MV-4-11 (cell line): ENCODE measurements around the gene FNIP2.
"Not testable (repeated sequence)": the region's sequence is repeated elsewhere in the genome, so short reads cannot be mapped to it uniquely, and the experiment has no call there.

Experiments
- DNase-seq: peaks from one replicate; lab custom pipeline; 2025; lab: John Stamatoyannopoulos, UW

The FNIP2 gene

GRCh38 chr4:158814636-158815330 lies 46.0 kb downstream of the FNIP2 start:
- DNase-seq: no peak

- DNase-seq: peak; percentile 8
These were observed 48.1 kb downstream of the FNIP2 start for GRCh38 chr4:158816955-158817354.

- peak; percentile 84 for DNase-seq
These were observed 48.9 kb downstream of the FNIP2 start for GRCh38 chr4:158817562-158818296.

GRCh38 chr4:158818560-158819140 lies 49.8 kb downstream of the FNIP2 start:
- DNase-seq: no peak

DNA sequence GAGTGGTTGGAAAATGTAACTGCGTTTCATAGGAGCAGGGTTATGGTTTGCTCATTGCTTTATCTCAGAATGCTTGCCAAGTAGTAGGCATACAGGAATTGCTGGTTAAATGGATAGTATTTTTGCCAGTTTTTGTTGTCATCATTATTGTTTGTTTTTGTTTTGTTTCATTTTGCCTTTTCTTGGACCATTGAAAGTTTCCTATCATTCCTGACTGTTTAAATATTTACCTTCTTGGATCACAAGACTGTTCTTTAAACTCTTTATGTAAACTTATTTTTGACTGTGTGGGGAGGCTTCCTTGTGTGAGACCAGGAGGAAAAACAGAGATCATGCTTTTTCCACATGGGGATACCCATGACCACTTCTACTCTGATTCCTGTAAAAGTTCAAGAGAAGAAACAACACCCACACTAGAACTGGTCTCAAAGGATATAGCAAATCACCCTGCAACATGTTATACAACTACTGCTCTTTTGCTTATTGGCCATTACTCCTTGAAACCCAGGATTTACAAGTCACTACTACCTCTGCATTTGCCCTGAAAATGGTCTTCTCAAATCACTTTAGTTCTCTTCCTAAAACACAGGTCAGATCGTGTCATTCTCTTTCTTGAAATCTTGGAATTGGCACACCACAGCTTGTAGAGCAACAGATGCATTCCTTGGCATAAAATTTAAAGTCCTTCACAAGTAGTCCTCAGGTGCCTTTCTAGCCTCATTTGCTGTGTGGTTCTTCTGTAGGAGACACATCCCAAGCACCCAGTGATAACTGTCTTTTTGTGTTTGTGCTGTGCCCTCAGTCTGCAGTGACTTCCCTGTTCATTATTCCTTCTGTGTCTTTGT lies 51.3 kb downstream of the FNIP2 start:
- no peak for DNase-seq

DNA sequence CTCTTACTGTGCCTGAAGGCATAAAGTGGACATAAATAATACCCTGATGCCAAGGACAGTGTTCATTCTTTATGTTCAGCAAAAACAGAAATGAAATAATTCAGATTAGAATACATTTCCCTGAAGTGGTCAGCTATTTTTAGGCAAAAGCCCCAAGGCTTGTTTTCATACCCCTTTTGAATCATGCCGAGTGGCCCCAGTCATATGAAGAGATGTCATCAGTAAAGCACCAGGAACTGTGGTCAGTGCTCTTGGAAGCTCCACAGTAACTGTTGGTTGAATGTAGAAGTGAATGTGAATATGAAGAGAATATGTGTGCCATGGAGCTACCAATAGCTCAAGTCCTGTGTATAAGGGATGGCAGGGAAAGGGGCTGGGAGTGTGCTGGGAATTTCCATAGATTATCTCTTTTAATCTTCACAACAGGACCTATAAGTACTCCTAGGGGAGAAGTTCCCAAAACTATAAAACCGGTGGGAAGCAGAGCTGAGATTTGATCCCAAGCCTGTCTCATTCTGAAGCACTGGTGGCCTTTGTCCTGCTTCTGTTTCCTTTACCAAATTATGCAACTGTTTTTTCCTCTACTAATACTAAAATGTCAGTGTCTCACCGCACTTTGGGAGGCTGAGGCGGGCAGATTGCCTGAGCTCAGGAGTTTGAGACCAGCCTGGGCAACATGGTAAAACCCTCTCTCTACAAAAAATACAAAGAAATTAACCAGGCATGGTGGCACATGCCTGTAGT lies 52.6 kb downstream of the FNIP2 start:
- DNase-seq: peak; percentile 30

- DNase-seq: no peak
These were observed 53.5 kb downstream of the FNIP2 start for GRCh38 chr4:158822348-158822747.

GRCh38 chr4:158823461-158823873 lies 54.6 kb downstream of the FNIP2 start:
- no peak for DNase-seq

GRCh38 chr4:158824425-158825274 lies 55.8 kb downstream of the FNIP2 start:
- DNase-seq: no peak

DNA sequence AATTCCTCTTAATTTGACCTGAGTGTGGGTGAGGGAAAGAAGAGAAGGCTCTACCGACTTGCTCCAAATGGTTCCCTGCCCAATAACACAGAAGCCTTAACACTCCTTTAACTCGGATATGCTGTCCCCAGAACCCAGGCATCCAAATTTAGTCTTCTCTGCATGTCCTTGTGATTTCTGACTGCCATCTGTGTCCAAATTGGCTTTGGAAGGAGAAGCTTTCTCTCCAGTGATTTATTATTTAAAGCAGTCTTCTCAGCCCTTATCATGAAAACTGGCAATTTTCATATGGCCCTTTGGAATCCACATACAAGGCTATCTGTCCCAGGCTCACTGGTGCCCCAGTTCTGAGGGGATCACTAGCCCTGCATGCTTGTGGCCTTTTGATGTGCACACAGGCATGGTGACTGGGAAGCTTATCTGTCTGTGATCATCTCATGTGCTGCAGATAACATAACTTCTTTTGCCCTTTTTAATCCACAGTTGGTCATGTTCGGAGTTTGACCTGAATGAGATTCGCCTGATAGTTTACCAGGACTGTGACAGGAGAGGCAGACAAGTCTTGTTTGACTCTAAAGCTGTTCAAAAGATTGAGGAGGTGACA lies 56.7 kb downstream of the FNIP2 start:
- no peak for DNase-seq

DNA sequence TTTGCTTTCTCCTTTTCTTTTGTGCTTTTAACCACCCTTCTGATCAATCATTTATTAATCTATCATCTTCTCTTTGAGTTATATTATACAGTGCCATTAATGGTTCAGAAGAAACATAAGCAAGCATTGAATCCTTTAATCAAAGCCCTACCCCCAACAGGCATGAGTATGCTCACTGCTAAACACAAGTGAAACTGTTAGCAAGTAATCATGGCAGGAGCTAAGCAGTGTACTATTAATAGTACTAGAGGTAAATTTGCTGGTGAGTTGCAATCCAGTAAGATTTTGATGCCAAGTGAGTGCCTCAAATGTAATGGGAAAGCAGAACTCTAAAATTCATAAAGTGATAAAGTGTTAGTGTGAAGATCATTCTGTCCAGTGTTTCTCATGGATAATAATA lies 57.2 kb downstream of the FNIP2 start:
- DNase-seq: no peak

- DNase-seq: no peak
These were observed 58.1 kb downstream of the FNIP2 start for GRCh38 chr4:158826882-158827281.

GRCh38 chr4:158827543-158827981 lies 58.7 kb downstream of the FNIP2 start:
- DNase-seq: no peak

- not testable (repeated sequence) for DNase-seq
These were observed 59.3 kb downstream of the FNIP2 start for GRCh38 chr4:158828151-158828550.

DNA sequence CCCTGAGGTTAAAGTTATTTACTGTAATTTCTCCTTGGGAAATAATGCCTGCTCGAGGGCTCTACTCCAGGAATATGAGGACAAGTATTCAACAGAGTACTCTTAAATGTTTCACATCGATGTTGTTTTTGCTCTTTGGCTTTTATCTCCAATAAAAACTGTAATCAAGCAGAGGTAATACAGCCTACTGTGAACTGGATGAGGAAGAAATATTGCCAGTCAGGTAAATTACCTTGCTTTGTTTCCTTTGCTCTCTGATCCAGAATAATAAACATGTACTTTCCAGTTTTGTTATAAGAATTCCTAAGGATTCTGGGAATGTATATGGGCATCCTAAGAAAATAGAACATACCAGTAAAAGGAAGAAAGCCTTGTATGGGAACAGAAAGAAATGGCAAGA lies 60.4 kb downstream of the FNIP2 start:
- DNase-seq: no peak

DNA sequence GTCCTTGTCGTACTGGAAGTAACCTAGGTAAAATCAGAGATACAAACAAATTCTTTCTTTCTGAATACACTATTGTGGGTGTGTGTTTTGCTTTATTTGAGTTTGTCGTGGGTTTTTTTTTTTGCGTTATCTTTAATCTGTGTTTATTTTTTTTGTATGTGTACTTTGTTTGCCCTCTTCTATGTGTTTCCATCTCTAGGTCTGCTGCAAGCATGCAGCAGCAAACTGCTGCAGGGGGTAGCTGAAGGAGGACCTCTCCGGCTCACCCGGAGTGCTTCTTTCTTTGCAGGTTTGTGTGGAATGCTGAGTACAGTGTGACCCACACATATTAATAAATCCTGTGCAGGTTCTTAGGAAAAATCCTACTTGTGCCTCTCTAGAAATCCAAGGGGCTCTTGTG lies 64.8 kb downstream of the FNIP2 start:
- no peak for DNase-seq

DNA sequence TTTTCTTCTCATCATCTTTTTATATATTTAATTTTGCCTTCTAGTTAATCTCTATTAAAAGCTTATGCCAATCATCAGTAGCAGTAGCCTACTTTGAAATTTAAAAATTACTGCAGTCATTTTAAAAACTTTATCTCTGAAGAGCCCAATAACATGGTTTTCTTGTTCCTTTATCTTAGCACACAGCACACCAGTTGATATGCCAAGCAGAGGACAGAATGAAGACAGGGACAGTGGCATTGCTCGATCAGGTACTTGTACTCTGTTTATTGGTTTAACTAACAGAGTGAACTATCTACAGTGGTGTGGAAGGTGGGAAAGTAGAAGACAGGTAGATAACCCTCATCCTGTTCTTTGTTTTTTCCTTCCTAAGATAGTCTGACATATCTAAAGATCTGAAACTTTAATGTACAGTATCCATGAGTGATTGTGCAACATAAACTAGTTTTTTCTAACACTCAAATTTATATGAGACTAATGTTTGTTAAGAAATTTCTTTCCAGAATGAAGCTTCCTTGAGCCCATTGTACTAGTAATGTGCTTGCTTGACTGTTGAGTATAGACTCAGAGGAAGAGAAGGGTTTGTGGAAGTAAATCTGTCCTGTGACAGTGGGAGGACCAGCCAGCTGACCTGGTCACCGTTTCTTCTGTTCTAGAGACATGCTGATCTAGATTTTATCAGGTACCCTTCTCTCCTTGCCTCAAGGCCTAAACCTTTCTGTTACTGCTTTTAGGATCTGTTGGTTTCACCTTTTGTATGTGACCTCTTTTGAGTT lies 66.6 kb downstream of the FNIP2 start:
- no peak for DNase-seq

- DNase-seq: no peak
These were observed 67.2 kb downstream of the FNIP2 start for GRCh38 chr4:158836002-158836369.

GRCh38 chr4:158836828-158837449 lies 68.1 kb downstream of the FNIP2 start:
- no peak for DNase-seq
